Measurements from ENCODE around the gene GPR179. TPM values are rescaled to one million over a fixed set of nuclear protein-coding genes. Genes with fewer than 3 reads are reported as not detected.

GPR179 gene, protein sequence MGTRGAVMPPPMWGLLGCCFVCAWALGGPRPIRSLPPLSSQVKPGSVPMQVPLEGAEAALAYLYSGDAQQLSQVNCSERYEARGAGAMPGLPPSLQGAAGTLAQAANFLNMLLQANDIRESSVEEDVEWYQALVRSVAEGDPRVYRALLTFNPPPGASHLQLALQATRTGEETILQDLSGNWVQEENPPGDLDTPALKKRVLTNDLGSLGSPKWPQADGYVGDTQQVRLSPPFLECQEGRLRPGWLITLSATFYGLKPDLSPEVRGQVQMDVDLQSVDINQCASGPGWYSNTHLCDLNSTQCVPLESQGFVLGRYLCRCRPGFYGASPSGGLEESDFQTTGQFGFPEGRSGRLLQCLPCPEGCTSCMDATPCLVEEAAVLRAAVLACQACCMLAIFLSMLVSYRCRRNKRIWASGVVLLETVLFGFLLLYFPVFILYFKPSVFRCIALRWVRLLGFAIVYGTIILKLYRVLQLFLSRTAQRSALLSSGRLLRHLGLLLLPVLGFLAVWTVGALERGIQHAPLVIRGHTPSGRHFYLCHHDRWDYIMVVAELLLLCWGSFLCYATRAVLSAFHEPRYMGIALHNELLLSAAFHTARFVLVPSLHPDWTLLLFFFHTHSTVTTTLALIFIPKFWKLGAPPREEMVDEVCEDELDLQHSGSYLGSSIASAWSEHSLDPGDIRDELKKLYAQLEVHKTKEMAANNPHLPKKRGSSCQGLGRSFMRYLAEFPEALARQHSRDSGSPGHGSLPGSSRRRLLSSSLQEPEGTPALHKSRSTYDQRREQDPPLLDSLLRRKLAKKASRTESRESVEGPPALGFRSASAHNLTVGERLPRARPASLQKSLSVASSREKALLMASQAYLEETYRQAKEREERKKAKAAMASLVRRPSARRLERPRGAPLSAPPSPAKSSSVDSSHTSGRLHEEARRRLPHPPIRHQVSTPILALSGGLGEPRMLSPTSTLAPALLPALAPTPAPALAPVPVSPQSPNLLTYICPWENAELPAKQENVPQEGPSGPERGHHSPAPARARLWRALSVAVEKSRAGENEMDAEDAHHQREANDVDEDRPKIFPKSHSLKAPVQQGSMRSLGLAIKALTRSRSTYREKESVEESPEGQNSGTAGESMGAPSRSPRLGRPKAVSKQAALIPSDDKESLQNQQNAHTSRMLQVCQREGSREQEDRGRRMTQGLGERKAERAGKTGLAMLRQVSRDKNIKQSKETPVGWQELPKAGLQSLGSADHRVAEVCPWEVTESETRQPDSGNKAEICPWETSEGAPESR (N-terminal part only)
- polyA plus RNA-seq (2013, experiment 1 of 2; ENCODE audit: insufficient read length): 0.04 TPM
- 0.06 TPM for polyA plus RNA-seq (2013, experiment 2 of 2; ENCODE audit: insufficient read length)

DNA sequence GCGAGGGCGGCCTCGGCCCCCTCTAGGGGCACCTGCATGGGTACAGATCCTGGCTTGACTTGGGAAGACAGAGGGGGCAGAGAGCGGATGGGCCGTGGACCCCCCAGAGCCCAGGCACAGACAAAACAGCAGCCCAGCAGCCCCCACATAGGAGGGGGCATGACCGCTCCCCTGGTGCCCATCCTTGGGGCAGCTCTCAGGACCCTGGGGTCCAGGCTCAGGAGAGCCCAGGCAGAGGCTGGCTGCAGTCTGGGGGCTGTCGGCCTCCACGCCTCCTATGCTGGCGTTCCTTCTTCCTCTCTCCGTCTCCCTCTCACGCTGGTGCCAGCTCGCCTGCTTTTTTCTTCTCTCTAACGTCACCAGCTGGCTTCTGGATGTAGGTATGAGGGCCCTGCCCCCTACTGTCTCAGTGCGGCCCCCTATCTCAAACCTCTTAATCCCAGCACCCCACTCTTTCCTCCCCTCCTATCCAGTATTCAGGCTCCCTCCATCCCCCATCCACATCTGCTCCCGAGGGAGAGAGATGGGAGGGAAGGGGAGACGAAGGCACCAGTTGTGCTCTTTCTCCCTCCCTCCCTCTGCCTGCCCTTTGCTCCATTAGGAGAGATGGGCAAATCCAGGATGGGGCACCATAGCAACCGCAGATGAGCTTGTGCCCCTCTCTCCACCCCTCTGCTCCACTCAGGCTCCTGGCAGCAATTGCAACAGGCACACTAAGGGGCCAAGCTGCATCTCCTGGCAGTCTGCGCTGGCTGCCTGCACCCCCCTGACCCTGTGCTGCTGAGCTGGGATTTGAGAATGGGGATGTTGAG is at the start of gene GPR179:
Gene GPR179, minus strand, starts transcription at position 349 of the 812 bp plus-strand sequence. Its CDS starts 167 bp downstream, at position 182.
- no peak for DNase-seq

DNA sequence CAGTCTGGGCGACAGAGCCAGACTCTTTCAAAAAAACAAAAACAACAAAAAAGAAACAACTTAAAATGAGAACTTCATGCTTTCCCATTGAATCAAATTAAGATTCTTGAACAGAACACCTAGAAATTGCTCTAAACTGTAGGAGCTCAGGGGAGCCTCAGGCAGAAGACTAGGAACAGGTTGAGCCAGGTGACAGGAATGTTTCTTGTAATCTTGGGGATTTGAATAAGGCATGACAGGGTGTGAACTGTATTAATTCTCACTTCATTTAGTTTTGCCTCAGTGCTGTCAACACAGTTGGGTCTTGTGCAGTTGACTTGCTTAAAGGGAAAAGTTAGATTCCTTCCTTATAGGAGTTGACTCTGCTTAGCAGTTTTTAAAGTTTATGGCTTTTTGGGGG is 35.7 kb upstream of the GPR179 start:
- no peak for DNase-seq

DNA sequence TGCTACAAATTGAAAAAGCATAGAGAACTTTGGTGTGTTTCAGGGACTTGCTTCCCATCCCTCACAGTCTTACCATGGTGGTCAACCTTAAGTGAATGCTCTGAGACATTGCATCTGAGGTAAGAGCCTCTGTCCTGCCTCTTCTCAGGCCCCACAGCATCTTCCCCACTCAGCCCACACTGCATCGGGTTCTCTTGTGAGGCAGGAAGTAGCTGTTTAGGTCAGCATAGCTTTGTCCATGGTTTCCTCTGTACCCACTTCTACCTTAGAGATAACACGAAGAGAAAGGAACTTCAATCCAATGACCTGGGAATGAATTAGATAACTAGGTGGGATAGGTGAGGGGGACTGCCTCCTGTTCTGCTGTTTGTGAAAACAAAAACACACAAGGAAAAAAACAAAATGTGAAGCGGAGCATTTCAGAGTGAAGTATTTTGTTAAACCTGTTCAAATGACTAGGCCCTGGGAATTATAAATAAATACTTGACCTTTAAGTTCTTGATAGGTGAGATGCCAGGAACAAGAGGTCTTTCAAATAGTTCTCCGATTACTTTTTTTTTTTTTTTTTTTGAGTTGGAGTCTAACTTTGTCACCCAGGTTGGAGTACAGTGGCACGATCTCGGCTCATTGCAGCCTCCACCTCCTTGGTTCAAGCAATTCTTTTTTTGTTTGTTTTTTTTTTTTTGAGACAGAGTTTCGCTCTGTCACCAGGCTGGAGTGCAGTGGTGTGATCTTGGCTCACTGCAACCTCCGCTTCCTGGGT is 25.5 kb upstream of the GPR179 start:
- DNase-seq: no peak

DNA sequence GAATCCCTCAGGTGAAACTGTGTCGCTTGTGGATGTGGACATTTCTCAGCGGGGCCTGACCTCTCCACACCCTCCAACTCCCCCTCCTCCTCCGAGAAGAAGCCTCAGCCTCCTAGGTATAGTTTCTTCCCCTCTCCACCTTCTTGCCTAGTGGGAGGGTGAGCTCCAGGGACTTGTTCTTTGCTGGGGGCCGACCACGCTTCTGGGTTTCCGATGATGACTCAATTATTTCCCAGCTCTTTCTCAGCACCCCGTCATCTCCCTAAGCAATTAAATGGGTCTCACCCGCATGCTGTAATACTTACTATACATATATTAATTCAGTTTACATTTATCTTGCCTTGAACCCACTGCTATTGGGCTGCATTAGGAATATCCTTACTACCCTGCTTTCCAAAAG is 21.0 kb upstream of the GPR179 start:
- DNase-seq: no peak

DNA sequence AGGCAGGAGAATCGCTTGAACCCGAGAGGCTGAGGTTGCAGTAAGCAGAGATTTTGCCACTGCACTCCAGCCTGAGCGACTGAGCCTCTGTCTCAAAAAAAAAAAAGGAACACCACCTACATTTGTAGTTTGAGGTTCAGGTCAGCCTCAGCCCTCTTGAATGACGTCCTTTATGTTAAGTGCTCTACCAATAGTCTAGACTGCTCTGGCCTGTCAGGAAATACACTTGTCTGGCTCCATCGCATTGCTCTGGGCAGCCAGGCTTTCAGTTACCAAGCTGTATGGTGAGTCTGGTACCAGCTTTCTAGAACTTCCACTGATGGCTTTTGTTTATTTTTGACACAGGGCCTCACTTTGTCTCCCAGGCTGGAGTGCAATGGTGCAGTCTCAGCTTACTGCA is 19.3 kb upstream of the GPR179 start:
- no peak for DNase-seq

DNA sequence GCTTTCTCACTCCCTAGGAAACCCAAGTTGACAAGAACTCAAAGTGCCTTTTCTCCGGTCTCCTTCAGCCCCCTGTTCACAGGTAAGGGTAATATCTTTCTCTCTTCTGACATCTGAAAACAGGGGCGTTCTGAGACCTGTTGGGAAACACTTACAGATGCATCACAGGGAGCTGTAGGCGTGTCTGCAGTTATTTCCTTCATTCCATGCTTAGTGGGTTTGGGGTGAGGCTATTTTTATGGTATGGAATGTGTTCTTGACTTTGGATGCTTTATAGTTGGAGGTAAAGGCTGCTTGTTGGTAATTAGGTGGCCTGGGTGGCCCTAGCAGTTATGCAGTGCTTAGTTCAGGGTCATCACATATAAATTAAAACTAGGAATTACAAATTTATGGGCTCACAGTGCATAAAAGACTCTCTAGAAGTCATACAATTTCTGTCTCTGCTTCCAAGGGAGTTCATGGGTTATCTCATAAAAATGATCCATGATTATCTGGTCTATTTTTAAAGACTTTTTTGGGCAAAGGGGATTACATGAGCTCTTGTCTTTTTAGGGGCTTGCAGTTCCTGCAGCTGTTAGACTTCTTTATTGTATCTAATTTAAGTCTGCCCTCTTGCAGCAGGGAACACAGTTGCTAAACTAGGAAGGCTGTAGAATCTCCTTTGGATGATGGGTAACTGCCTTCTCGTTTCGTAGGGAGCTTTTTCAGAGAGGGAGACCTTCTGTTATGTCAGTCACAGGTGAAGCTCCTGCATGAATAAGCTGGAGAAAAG is 18.1 kb upstream of the GPR179 start:
- peak; percentile 35 for DNase-seq

DNA sequence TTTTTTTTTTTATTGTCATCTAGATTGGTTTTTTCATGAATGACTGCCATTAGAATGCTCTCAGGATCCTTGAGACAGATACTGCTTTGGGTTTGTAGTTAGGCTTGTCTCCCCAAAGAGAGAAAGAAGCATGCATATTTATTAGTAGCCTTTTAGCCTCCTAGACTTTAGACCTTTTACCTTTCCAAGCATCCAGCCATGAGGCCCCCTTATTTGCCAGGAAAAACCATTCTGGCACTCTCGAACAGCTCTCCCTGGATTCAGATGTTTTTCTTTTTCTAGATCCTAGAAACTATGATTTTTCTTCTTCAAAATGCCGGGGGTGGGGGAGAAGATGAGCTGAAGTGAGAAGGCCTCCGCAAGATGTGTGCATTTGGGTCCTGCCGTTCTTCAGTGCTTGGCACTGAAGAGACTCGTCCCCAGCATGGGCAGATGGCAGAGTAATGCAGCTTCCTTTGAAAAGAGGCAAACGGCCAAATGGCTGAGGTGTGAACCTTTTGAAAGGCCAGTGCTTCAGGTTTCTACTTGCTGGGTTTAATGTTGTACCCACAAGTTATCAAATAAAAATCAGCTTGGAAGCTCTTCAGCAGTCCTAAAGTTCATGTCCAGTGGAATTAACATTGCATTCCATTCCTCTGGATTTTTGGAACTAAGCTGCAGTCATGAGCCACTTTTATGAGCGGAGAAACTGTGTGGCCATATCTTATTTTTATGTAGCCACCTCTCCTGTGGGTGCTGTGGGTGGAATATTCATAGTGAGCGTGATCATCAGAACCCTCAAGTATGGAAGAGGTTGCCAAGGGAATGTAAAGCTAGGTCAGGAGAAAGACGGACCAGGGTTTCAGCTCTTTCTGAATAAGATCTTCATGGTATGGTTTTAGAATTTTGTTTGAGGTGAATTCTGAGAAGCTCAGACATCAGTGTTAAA is 15.1 kb upstream of the GPR179 start:
- DNase-seq: no peak

DNA sequence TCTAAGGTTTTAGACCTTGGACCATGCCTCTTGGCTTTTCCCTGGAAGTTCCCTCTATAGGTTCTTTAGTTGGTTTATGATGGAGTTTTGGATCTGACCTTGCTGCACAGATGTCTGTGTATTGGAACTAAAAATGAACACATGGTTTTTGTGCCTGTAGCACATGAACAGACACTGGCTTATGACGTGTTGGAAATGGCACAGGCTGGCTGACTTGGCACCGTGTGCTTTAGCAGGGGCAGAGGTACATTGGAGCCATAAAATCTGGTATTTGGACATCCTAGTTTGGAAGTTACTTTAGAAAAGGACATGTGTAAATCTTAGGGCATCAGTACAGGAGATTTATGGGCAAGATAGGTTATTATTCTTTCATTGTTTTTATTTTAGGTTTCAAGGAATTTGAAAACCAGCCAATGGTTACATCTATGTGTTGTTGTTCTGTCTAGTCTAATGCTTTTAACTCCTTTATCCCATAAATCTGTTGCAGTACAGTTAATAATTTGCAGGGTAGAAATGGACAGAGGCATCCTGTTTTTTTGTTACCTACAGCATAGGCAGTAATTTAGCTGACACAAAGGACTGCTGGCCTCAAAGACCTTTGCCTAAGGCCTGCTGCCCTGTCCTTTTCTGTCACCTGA is 13.8 kb upstream of the GPR179 start:
- DNase-seq: no peak

DNA sequence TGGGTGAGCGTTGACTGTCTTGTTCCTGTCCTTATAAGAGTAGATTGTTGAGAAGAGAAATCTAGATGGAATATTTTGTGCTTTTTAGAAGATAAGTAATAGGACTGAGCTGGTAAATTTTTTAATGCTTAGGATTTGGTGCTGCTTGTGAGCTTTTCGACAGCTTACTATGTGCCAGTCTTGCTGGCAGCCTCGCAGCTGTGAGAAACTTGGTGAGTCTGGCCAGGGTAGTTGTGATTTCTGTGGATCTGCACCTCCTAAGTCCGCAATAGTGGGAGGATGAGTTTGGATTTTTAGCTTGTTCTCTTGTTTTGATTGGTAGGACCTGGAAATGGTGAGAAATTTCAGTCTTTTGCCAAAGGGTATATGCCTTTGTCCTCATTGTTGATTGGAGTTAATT is 11.5 kb upstream of the GPR179 start:
- no peak for DNase-seq

DNA sequence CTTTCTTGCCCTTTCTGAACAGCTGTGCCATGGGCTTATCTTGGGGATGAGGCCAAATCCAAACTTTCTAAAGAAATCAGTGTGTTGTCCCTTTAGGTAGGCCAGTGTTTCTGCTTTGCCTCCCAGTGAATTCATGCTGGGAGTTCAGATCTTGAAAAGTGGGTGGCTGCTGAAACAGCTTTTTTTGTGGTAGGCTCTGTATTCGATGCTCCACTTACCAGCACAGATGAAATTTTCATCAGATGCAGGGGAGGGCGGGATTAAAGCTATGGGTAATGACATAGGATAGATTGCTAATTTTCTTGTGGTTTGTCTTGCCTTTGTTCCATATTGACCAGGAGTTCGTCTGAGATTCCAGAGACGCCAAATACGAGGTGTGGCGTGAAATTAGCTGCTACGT is 10.7 kb upstream of the GPR179 start:
- DNase-seq: no peak

DNA sequence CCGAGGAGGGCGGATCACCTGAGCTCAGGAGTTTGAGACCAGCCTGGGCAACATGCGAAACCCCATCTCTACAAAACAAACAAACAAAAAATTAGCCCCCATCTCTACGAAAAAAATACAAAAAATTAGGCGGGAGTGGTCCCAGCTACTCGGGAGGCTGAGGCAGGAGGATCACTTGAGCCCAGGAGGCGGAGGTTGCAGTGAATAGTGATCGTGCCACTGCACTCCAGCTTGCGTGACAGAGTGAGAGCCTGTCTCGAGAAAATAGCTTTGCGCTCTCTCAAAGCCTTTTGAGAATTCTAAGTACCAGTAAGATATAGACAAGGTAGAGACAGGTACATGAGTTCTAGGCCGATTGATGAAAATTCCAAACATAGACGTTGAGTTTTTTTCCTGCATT is 9.9 kb upstream of the GPR179 start:
- DNase-seq: no peak

DNA sequence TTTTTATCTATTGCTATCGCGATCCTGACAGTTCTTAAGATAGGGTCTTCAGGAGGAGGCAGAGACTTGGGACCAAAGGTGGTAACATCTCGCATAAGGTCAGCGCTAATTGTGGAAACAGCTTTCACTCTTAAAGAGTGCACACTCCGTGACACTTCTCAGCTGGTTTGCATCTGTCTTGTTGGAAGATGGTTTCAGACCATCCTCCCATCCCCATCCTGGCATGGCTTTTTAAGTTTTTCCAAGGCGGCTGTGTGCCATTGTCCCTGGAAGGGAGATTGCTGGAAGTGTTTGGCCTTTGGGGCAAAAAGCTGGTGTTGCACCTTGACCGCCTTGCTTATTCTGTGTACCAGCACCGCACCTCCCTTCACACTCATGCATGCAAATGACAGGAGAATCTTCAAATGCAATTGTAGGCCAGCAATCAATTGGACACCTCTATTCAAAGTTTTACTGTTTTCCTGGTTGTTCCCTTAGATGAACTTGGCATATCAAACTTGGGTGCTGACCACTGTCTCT is 9.4 kb upstream of the GPR179 start:
- no peak for DNase-seq

DNA sequence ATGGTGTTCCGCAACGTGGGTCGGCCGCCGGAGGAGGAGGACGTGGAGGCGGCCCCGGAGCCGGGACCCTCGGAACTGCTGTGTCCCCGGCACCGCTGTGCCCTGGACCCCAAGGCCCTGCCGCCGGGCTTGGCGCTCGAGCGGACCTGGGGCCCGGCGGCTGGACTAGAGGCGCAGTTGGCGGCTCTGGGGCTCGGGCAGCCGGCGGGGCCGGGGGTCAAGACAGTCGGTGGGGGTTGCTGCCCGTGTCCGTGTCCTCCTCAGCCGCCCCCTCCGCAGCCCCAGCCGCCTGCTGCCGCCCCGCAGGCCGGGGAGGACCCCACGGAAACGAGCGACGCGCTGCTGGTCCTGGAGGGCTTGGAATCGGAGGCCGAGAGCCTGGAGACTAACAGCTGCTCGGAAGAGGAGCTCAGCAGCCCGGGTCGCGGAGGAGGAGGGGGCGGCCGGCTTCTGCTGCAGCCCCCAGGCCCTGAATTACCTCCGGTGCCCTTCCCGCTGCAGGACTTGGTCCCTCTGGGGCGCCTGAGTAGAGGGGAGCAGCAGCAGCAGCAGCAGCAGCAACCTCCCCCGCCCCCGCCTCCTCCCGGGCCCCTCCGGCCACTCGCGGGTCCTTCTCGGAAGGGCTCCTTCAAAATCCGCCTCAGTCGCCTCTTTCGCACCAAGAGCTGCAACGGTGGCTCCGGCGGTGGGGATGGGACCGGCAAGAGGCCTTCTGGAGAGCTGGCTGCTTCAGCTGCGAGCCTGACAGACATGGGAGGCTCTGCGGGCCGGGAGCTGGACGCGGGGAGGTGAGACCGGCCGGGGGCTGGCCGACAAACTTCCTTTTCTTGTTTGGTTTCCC is 8.7 kb upstream of the GPR179 start:
- no peak for DNase-seq

DNA sequence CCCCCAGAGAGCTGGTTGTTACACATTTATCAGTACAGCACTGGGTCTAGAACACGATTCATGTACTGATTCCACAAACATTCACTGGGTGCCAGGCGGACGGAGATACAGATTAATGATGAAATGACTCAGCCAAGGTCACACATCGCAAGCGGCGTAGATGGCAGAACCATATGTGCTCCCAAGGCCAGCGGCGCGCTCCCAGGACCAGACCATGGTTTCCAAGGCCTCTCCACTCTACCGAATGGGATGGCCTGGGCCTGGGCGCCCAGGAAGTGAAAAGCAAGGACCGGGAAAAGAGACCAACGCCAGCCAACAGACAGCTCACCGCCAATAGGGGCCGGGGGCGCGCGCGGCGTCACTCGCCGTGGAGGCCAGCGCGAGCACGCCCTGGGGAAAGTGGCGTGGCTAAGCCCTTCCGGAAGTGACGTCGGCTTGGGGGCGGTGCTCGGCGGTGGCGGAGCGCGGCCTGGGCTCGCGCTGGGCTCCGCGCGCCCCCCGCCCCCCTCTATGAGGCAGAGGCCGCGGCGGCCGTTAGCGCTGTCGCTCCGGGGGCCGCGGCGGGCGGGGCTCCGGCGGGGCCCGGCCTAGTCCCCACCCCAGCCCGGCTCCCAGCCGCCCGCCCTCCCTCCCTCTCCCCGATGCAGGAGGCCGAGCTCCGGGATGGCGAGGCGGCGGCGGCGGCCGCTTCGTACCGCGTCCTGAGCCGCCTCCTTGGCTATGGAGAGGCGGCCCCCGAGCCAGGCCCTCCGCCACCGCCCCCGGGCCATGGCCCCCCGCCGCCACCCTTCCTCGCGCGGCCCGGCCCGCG is 7.9 kb upstream of the GPR179 start, which contains the start of gene SOCS7:
Gene SOCS7, plus strand, starts transcription at position 433 of the 811 bp plus-strand sequence. Its CDS starts 209 bp downstream, at position 642.
- peak; percentile 95 for DNase-seq

DNA sequence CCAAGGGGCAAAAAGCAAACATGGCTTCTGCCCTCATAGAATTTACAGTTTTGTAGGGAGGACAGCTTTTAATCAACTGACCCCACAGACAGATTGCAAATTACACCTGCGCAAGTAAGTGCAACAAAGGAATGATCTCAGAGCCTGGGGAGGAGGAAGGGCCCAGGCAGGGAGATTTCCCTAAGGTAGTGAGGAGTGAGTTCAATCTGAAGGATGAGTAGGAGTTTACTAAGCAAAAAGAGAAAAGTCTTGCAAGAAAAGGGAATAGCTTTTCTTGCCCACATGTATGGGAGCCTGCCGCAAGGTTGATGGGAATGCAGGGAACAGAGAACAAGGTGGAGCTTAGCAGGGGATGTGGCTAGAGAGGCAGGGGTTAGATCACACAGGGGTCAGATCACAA is 6.3 kb upstream of the GPR179 start:
- no peak for DNase-seq

DNA sequence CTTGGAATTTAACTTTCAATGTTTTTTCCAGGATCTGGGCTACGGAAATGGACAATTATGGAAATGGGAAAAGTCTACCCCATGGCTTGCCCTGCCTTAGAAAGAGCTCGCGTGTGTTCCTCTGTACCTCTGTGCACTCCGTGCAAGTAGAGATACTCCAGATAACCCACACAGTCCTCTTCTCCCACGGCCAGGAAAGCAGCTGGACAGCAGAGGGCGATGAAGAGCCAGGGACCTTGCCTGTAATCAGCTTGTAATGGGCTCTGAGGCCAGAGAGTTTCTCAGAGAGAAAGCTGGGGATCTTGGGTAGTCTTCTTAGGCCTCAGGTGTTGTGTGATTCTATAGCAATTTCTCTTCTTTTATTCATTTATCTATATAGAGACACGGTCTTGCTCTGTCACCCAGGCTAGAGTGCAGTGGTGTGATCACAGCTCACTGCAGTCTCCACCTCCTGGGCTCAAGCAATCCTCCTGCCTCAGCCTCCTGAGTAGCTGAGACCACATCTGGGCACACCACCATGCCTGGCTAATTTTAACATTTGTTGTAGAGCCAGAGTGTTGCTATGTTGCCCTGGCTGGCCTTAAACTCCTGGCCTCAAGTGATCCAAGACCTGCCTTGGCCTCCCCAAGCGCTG is 5.5 kb upstream of the GPR179 start:
- DNase-seq: peak; percentile 82

Data from fibroblast of skin of scalp (primary cell).